Stimulated activated CD8-positive, alpha-beta memory T cell treated with anti-CD3 and anti-CD28 coated beads, Interleukin-12 subunit alpha, Interleukin-12 subunit beta, amount 100 ng/mL, for 24 hours (primary cell): Measurements from ENCODE around the gene TNFRSF18.

Experiments
- DNase-seq: peaks from one replicate; pipeline ENCODE4 v3.0.0-alpha.2; 2020; ENCODE audit errors: extremely low read depth

The TNFRSF18 gene

GRCh38 chr1:1228596-1229321, 22.4 kb upstream of the TNFRSF18 start:
- DNase-seq = no peak

GRCh38 chr1:1228187-1228586, 21.8 kb upstream of the TNFRSF18 start:
- DNase-seq = no peak

GRCh38 chr1:1227386-1227785, 21.0 kb upstream of the TNFRSF18 start:
- no peak for DNase-seq

- no peak for DNase-seq
These were observed 20.4 kb upstream of the TNFRSF18 start for GRCh38 chr1:1226566-1227362.

- DNase-seq = no peak
These were observed 19.5 kb upstream of the TNFRSF18 start for GRCh38 chr1:1225913-1226312.

- no peak for DNase-seq
These were observed 18.9 kb upstream of the TNFRSF18 start for GRCh38 chr1:1225238-1225845.

GRCh38 chr1:1223891-1224290, 17.5 kb upstream of the TNFRSF18 start:
- no peak for DNase-seq

GRCh38 chr1:1223321-1223720, 16.9 kb upstream of the TNFRSF18 start:
- no peak for DNase-seq

- no peak for DNase-seq
These were observed 16.3 kb upstream of the TNFRSF18 start for GRCh38 chr1:1222575-1223225.

GRCh38 chr1:1221887-1222574, 15.6 kb upstream of the TNFRSF18 start:
- DNase-seq = no peak

- DNase-seq = no peak
These were observed 13.8 kb upstream of the TNFRSF18 start for GRCh38 chr1:1220197-1220596.

GRCh38 chr1:1219341-1219740, 12.9 kb upstream of the TNFRSF18 start:
- no peak for DNase-seq

GRCh38 chr1:1218524-1219200, 12.3 kb upstream of the TNFRSF18 start:
- DNase-seq = no peak

GRCh38 chr1:1217621-1218523, 11.5 kb upstream of the TNFRSF18 start:
- no peak for DNase-seq

GRCh38 chr1:1216770-1217620, 10.6 kb upstream of the TNFRSF18 start:
- no peak for DNase-seq

- DNase-seq = no peak
These were observed 9.7 kb upstream of the TNFRSF18 start for GRCh38 chr1:1215881-1216605.

GRCh38 chr1:1215080-1215676, 8.8 kb upstream of the TNFRSF18 start:
- DNase-seq = no peak
